ENCODE measurements around the gene C14orf93. TPM values are rescaled to one million over a fixed set of nuclear protein-coding genes. Genes with fewer than 3 reads are reported as not detected.

The C14orf93 gene
- total RNA-seq, 2 donors from 2014 or later, result 15.1 to 17.6 TPM

- Histone ChIP-seq H3K36me3 (peaks cover 0 to 12% of the 10 kb centered on the region in 2 donors), H3K4me3 (peak within 1 kb of the TSS; percentile 60 to 75), H3K9me3 (no peaks in the 10 kb centered on the region), H3K4me1 (replicated peaks) (peaks cover 6% of the 10 kb centered on the region), H3K27me3 (replicated peaks; ENCODE audit: insufficient read depth) (no peaks in the 10 kb centered on the region), H3K27ac (peak within 1 kb of the TSS; percentile 95)
- DNase-seq (ENCODE audit: low spot score), result peak; percentile 92
- TF ChIP-seq POLR2AphosphoS5 (IDR thresholded peaks at IDR 0.05) (peak; percentile 90), POLR2A (IDR thresholded peaks at IDR 0.05) (peak; percentile 31)
- TF ChIP-seq, protein P1, sequence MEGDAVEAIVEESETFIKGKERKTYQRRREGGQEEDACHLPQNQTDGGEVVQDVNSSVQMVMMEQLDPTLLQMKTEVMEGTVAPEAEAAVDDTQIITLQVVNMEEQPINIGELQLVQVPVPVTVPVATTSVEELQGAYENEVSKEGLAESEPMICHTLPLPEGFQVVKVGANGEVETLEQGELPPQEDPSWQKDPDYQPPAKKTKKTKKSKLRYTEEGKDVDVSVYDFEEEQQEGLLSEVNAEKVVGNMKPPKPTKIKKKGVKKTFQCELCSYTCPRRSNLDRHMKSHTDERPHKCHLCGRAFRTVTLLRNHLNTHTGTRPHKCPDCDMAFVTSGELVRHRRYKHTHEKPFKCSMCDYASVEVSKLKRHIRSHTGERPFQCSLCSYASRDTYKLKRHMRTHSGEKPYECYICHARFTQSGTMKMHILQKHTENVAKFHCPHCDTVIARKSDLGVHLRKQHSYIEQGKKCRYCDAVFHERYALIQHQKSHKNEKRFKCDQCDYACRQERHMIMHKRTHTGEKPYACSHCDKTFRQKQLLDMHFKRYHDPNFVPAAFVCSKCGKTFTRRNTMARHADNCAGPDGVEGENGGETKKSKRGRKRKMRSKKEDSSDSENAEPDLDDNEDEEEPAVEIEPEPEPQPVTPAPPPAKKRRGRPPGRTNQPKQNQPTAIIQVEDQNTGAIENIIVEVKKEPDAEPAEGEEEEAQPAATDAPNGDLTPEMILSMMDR (IDR thresholded peaks at IDR 0.05), result peak in 2 of 4 experiments; percentile 26 to 50
- intact Hi-C loops (cut with DNase I), result no loop called here
- under 1% methylated on average over 30 of the region's 36 CpGs for WGBS
These were observed 24.8 kb upstream of the C14orf93 start, which contains the start of gene PSMB5 for GRCh38 chr14:23034498-23035302. Gene PSMB5, minus strand, starts transcription at chr14:23034900. Its CDS starts 19 bp downstream, at chr14:23034881.

DNA sequence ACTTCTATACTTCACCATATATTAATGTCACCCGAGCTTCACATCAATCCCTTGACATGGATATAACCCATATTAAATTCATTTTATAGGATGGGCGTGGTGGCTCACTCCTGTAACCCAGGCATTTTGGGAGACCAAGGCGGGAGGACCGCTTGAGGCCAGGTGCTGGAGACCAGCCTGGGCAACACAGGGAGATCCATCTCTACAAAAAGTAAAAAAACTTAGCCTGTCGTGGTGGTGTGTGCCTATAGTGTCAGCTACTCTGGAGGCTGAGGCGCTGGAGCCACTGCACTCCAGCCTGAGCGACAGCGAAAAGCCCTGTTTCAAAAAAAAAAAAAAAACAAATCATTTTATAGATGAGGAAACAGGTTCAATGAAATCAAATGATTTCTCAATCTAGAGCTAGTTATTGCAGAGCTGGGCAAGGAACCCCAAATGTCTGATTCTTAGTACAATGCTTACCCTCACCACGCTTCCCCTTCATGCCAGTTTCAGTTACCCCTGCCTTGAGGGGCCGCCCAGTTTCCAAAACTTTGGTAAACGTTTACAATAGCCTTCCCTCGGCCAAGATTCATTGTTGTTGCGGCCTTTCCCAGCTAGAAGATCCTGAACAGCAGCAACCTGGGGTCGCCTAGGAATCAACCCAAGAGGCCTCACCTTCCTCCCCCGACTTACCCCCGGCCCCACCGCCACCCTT is 24.0 kb upstream of the C14orf93 start:
- H3K36me3 ChIP-seq, result peaks cover 0 to 12% of the 10 kb centered on the region in 2 donors
- no peaks in the 10 kb centered on the region for H3K27me3 ChIP-seq (replicated peaks; ENCODE audit: insufficient read depth)
- peak overlapping the region; percentile 60 to 75 for H3K4me3 ChIP-seq
- 34% methylated on average over 17 of the region's 17 CpGs for WGBS
- peaks cover 6% of the 10 kb centered on the region for H3K4me1 ChIP-seq (replicated peaks)
- DNase-seq (ENCODE audit: low spot score), result no peak
- intact Hi-C loops (cut with DNase I), result no loop called here
- H3K9me3 ChIP-seq, result no peaks in the 10 kb centered on the region
- H3K27ac ChIP-seq, result peak overlapping the region; percentile 95
- TF ChIP-seq, protein P1 (IDR thresholded peaks at IDR 0.05), result no peak

- Histone ChIP-seq H3K27me3 (replicated peaks; ENCODE audit: insufficient read depth) (no peaks in the 10 kb centered on the region), H3K4me1 (replicated peaks) (peaks cover 6% of the 10 kb centered on the region), H3K27ac (no peak overlapping the region), H3K9me3 (no peaks in the 10 kb centered on the region), H3K4me3 (no peak overlapping the region), H3K36me3 (peaks cover 0 to 12% of the 10 kb centered on the region in 2 donors)
- DNase-seq (ENCODE audit: low spot score), result no peak
- intact Hi-C loops (cut with DNase I), result no loop called here
- TF ChIP-seq, protein P1 (IDR thresholded peaks at IDR 0.05), result no peak
- no peak for TF ChIP-seq POLR2AphosphoS5 (IDR thresholded peaks at IDR 0.05)
- TF ChIP-seq POLR2A (IDR thresholded peaks at IDR 0.05), result no peak
- WGBS, result 88% methylated on average over 10 of the region's 10 CpGs
These were observed 23.3 kb upstream of the C14orf93 start for GRCh38 chr14:23033251-23033727.

GRCh38 chr14:23030936-23031335 is 21.0 kb upstream of the C14orf93 start:
- over 99% methylated on average over 4 of the region's 4 CpGs for WGBS
- Histone ChIP-seq H3K4me1 (replicated peaks) (peaks cover 6% of the 10 kb centered on the region), H3K27me3 (replicated peaks; ENCODE audit: insufficient read depth) (no peaks in the 10 kb centered on the region), H3K4me3 (no peak overlapping the region), H3K36me3 (peaks cover 0 to 12% of the 10 kb centered on the region in 2 donors), H3K27ac (no peak overlapping the region), H3K9me3 (no peaks in the 10 kb centered on the region)
- TF ChIP-seq, protein P1 (IDR thresholded peaks at IDR 0.05), result no peak
- TF ChIP-seq POLR2A (IDR thresholded peaks at IDR 0.05) (no peak), POLR2AphosphoS5 (IDR thresholded peaks at IDR 0.05) (no peak)
- intact Hi-C loops (cut with DNase I), result no loop called here
- no peak for DNase-seq (ENCODE audit: low spot score)
